TTC549 (cell line): ENCODE results near the gene CCNH.

Source experiments
- FAIRE-seq: peaks from 2 replicates; lab custom pipeline; 2012; peaks lifted over from hg19 to GRCh38; lab: Jason Lieb, UNC

CCNH gene

GRCh38 chr5:87403409-87403808 is 9.3 kb downstream of the CCNH start:
- FAIRE-seq: no peak

GRCh38 chr5:87401626-87402025 is 11.1 kb downstream of the CCNH start:
- FAIRE-seq: no peak

- peak; percentile 56 for FAIRE-seq
These were observed 12.3 kb downstream of the CCNH start for GRCh38 chr5:87400305-87400899.

GRCh38 chr5:87399720-87400119 is 13.0 kb downstream of the CCNH start:
- no peak for FAIRE-seq

GRCh38 chr5:87398981-87399614 is 13.6 kb downstream of the CCNH start:
- no peak for FAIRE-seq

- FAIRE-seq: no peak
These were observed 18.1 kb downstream of the CCNH start for GRCh38 chr5:87394411-87395165.

- FAIRE-seq: no peak
These were observed 19.4 kb downstream of the CCNH start for GRCh38 chr5:87393331-87393730.

- no peak for FAIRE-seq
These were observed 19.9 kb downstream of the CCNH start for GRCh38 chr5:87392801-87393200.

- FAIRE-seq: no peak
These were observed 20.6 kb downstream of the CCNH start for GRCh38 chr5:87392170-87392569.

GRCh38 chr5:87390576-87391199 is 22.0 kb downstream of the CCNH start:
- no peak for FAIRE-seq

GRCh38 chr5:87390075-87390474 is 22.7 kb downstream of the CCNH start:
- no peak for FAIRE-seq

GRCh38 chr5:87389296-87390034 is 23.3 kb downstream of the CCNH start:
- no peak for FAIRE-seq

- no peak for FAIRE-seq
These were observed 24.6 kb downstream of the CCNH start for GRCh38 chr5:87388129-87388528.

- FAIRE-seq: no peak
These were observed 26.9 kb downstream of the CCNH start for GRCh38 chr5:87385802-87386201.

GRCh38 chr5:87383216-87383615 is 29.5 kb downstream of the CCNH start:
- no peak for FAIRE-seq

- FAIRE-seq: no peak
These were observed 30.5 kb downstream of the CCNH start for GRCh38 chr5:87382224-87382623.

GRCh38 chr5:87372705-87373104 is 40.0 kb downstream of the CCNH start:
- no peak for FAIRE-seq

GRCh38 chr5:87369431-87369830 is 43.3 kb downstream of the CCNH start:
- no peak for FAIRE-seq

GRCh38 chr5:87368601-87369000 is 44.1 kb downstream of the CCNH start:
- FAIRE-seq: no peak

- no peak for FAIRE-seq
These were observed 45.5 kb downstream of the CCNH start for GRCh38 chr5:87367243-87367642.

GRCh38 chr5:87361536-87362213 is 51.1 kb downstream of the CCNH start:
- no peak for FAIRE-seq

- FAIRE-seq: no peak
These were observed 51.7 kb downstream of the CCNH start for GRCh38 chr5:87361031-87361445.
